Dermis microvascular lymphatic vessel endothelial cell (primary cell): ENCODE data around the gene GRWD1. TPM values are rescaled to one million over a fixed set of nuclear protein-coding genes. Genes with fewer than 3 reads are reported as not detected.

ENCODE experiments used
- DNase-seq, 2 donors: peaks; one replicate each; pipeline versions ENCODE4 v3.0.0 to v3.0.0-alpha.2; 2010; ENCODE audit warnings: low read depth in 2 of 2
- total RNA-seq: library from RNA; depleted of rRNA; stranded (reverse); fragments of >200 nt; gene quantifications from 2 replicates; pipeline ENCODE4 v1.2.1, GENCODE V29; 2014

The GRWD1 gene
- 14.8 and 22.8 TPM in 2 replicates for total RNA-seq

GRCh38 chr19:48445606-48446481 is at the start of gene GRWD1:
GRWD1 (plus strand) TSS chr19:48445983; CDS start chr19:48446006, 23 bp downstream.
- peak; percentile 97 to 98 for DNase-seq

- no peak for DNase-seq
Observed at GRCh38 chr19:48396016-48396823, 49.6 kb upstream of the GRWD1 start.

GRCh38 chr19:48396824-48397176 is 49.0 kb upstream of the GRWD1 start:
- DNase-seq = no peak

GRCh38 chr19:48397263-48398101 is 48.3 kb upstream of the GRWD1 start:
- no peak for DNase-seq

- no peak for DNase-seq
Observed at GRCh38 chr19:48398102-48398374, 47.7 kb upstream of the GRWD1 start.

GRCh38 chr19:48398375-48399235 is 47.2 kb upstream of the GRWD1 start:
- peak in 1 of 2 donors; percentile 89 for DNase-seq

- peak in 1 of 2 donors; percentile 82 for DNase-seq
Observed at GRCh38 chr19:48400018-48400742, 45.6 kb upstream of the GRWD1 start.

GRCh38 chr19:48401287-48401686 is 44.5 kb upstream of the GRWD1 start:
- DNase-seq = no peak

GRCh38 chr19:48403606-48404005 is 42.2 kb upstream of the GRWD1 start:
- peak; percentile 56 to 68 for DNase-seq

GRCh38 chr19:48405010-48405659 is 40.6 kb upstream of the GRWD1 start:
- DNase-seq = no peak

- DNase-seq = no peak
Observed at GRCh38 chr19:48405850-48406249, 39.9 kb upstream of the GRWD1 start.

- DNase-seq = no peak
Observed at GRCh38 chr19:48413879-48414587, 31.8 kb upstream of the GRWD1 start.

- DNase-seq = peak; percentile 62 to 89
Observed at GRCh38 chr19:48415395-48415794, 30.4 kb upstream of the GRWD1 start.

GRCh38 chr19:48415806-48416221 is 30.0 kb upstream of the GRWD1 start:
- DNase-seq = no peak

GRCh38 chr19:48417421-48417820 is 28.4 kb upstream of the GRWD1 start:
- DNase-seq = no peak

GRCh38 chr19:48418317-48419064 is 27.3 kb upstream of the GRWD1 start:
- DNase-seq = no peak

GRCh38 chr19:48419158-48419920 is 26.4 kb upstream of the GRWD1 start:
- peak in 1 of 2 donors; percentile 57 for DNase-seq

GRCh38 chr19:48421548-48421947 is 24.2 kb upstream of the GRWD1 start:
- no peak for DNase-seq
